Duodenal mucosa (tissue), 2 donors: ENCODE measurements around the gene MOB4.

Experiments used
- H3K27ac ChIP-seq: one replicate; pipeline ENCODE4 v1.7.0; 2013; ENCODE audit warnings: low read depth, low read length
- H3K27me3 ChIP-seq, 2 donors: one replicate each; pipeline ENCODE4 v1.7.0; 2013; ENCODE audit warnings: low read length in 2 of 2, control low read depth in 1 of 2; ENCODE audit not compliant: insufficient read depth in 2 of 2, control insufficient read depth in 1 of 2
- H3K36me3 ChIP-seq, 2 donors: one replicate each; pipeline ENCODE4 v1.7.0; 2013; ENCODE audit warnings: low read length in 2 of 2, control low read depth in 1 of 2; ENCODE audit not compliant: insufficient read depth in 2 of 2, control insufficient read depth in 1 of 2
- H3K4me1 ChIP-seq, 2 donors: one replicate each; pipeline ENCODE4 v1.7.0; 2013; ENCODE audit warnings: low read length in 2 of 2, control low read depth in 1 of 2; ENCODE audit not compliant: insufficient read depth in 2 of 2, control insufficient read depth in 1 of 2
- H3K4me3 ChIP-seq, 2 donors: one replicate each; pipeline ENCODE4 v1.7.0; 2013; ENCODE audit warnings: low read length in 2 of 2, low read depth in 1 of 2
- H3K9ac ChIP-seq, 2 donors: one replicate each; pipeline ENCODE4 v1.7.0; 2013; ENCODE audit warnings: low read length in 2 of 2, low read depth in 1 of 2
- H3K9me3 ChIP-seq, 2 donors: one replicate each; pipeline ENCODE4 v1.7.0; 2013; ENCODE audit warnings: low read length in 2 of 2, control low read depth in 1 of 2; ENCODE audit not compliant: control insufficient read depth in 1 of 2

The MOB4 gene

DNA sequence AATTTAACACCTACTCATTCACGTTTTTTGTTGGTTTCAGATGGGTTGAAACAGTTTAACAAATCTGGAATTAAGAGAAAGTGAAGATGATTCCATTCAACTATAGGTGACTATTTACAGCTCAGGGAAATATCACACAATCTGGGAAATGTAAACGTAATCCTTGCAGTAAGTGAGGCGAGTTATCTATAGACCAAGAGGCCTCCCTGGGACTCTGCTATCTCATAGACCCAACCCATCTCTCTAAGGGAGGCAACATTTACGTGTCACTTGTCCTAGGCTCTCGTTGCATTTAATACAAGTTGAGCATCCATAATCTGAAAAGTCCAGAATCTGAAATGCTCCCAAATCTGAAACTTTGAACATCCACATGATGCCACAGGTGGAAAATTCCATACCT, 2.0 kb upstream of the MOB4 start:
- H3K9ac ChIP-seq: no peak overlapping the region
- H3K4me3 ChIP-seq: no peak overlapping the region
- H3K27me3 ChIP-seq: no peaks in the 10 kb centered on the region
- H3K9me3 ChIP-seq: no peaks in the 10 kb centered on the region
- H3K4me1 ChIP-seq: peaks cover 14 to 19% of the 10 kb centered on the region in 2 donors
- peaks cover 0 to 2% of the 10 kb centered on the region in 2 donors for H3K36me3 ChIP-seq
- no peak overlapping the region for H3K27ac ChIP-seq

GRCh38 chr2:197514754-197515153, 1.1 kb upstream of the MOB4 start:
- H3K9ac ChIP-seq: peak overlapping the region; percentile 97 to 98
- H3K27ac ChIP-seq: peak overlapping the region; percentile 92
- peaks cover 14 to 19% of the 10 kb centered on the region in 2 donors for H3K4me1 ChIP-seq
- peak overlapping the region; percentile 92 to 99 for H3K4me3 ChIP-seq
- no peaks in the 10 kb centered on the region for H3K27me3 ChIP-seq
- no peaks in the 10 kb centered on the region for H3K36me3 ChIP-seq
- no peaks in the 10 kb centered on the region for H3K9me3 ChIP-seq

- no peaks in the 10 kb centered on the region for H3K9me3 ChIP-seq
- H3K4me3 ChIP-seq: peak overlapping the region; percentile 92 to 99
- H3K27me3 ChIP-seq: no peaks in the 10 kb centered on the region
- H3K27ac ChIP-seq: peak overlapping the region; percentile 92
- H3K4me1 ChIP-seq: peaks cover 14 to 19% of the 10 kb centered on the region in 2 donors
- H3K36me3 ChIP-seq: peaks cover 0 to under 1% of the 10 kb centered on the region in 2 donors
- H3K9ac ChIP-seq: peak overlapping the region; percentile 97 to 98
Measured at GRCh38 chr2:197515315-197515738, 539 bp upstream of the MOB4 start.

GRCh38 chr2:197516393-197516761, 511 bp downstream of the MOB4 start:
- peak overlapping the region; percentile 92 to 99 for H3K4me3 ChIP-seq
- peaks cover 0 to 3% of the 10 kb centered on the region in 2 donors for H3K36me3 ChIP-seq
- H3K9me3 ChIP-seq: no peaks in the 10 kb centered on the region
- H3K27ac ChIP-seq: peak overlapping the region; percentile 92
- H3K27me3 ChIP-seq: no peaks in the 10 kb centered on the region
- peaks cover 14 to 19% of the 10 kb centered on the region in 2 donors for H3K4me1 ChIP-seq
- peak overlapping the region; percentile 97 to 98 for H3K9ac ChIP-seq

DNA sequence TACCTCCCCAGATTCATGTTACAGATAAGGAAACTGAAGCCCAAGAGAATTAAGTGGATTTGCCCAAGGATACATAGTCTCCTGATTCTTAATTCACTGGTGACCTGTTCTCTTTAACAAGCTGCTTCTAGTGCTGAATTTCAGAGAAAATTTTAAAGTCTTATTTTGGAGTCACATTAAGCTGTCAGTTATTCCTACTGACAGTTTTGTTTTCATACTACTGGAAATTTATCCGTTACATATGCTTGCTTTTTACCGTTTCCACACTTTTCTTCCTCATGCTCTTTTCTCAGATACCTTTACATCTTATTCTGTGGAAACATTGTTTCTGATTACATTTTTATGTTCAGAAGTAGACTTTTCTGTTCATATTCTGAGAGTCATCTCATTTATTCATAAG, 1.3 kb downstream of the MOB4 start:
- H3K36me3 ChIP-seq: peaks cover 0 to 3% of the 10 kb centered on the region in 2 donors
- peak overlapping the region; percentile 92 to 99 for H3K4me3 ChIP-seq
- no peak overlapping the region for H3K27ac ChIP-seq
- H3K4me1 ChIP-seq: peaks cover 14 to 19% of the 10 kb centered on the region in 2 donors
- H3K9ac ChIP-seq: peak overlapping the region; percentile 97 to 98
- H3K9me3 ChIP-seq: no peaks in the 10 kb centered on the region
- H3K27me3 ChIP-seq: no peaks in the 10 kb centered on the region

GRCh38 chr2:197538412-197538811, 22.5 kb downstream of the MOB4 start:
- no peaks in the 10 kb centered on the region for H3K27me3 ChIP-seq
- peaks cover 0 to 7% of the 10 kb centered on the region in 2 donors for H3K4me1 ChIP-seq
- peaks cover 13 to 54% of the 10 kb centered on the region in 2 donors for H3K36me3 ChIP-seq
- H3K4me3 ChIP-seq: no peak overlapping the region
- H3K27ac ChIP-seq: no peak overlapping the region
- no peak overlapping the region for H3K9ac ChIP-seq
- no peaks in the 10 kb centered on the region for H3K9me3 ChIP-seq

GRCh38 chr2:197539734-197540133, 23.9 kb downstream of the MOB4 start:
- no peak overlapping the region for H3K27ac ChIP-seq
- H3K36me3 ChIP-seq: peaks cover 13 to 63% of the 10 kb centered on the region in 2 donors

DNA sequence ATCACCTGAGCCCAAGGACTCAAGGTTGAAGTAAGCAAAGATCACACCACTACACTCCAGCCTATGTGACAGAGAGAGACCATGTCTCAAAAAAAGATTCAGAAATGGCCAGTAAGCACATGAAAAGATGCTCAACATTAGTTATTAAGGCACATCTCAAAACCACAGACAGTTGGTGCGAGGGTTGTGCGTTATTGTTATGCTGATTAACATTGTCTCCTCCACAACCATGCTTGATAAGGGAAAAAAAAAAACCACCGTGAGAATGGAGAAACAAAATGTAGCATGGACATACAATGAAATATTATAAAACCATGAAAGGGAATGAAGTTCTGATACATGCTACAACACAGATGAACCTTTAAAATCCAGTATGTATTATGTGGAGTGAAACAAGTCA, 27.3 kb downstream of the MOB4 start:
- Histone ChIP-seq H3K4me3 (no peak overlapping the region), H3K27ac (no peak overlapping the region), H3K4me1 (peaks cover 0 to 6% of the 10 kb centered on the region in 2 donors), H3K27me3 (no peaks in the 10 kb centered on the region), H3K9ac (no peak overlapping the region), H3K9me3 (no peaks in the 10 kb centered on the region), H3K36me3 (peaks cover 14 to 56% of the 10 kb centered on the region in 2 donors)

More at GRCh38 chr2:197539734-197540133, 23.9 kb downstream of the MOB4 start:
- no peak overlapping the region for H3K9ac ChIP-seq
- peaks cover 0 to 7% of the 10 kb centered on the region in 2 donors for H3K4me1 ChIP-seq
- H3K4me3 ChIP-seq: no peak overlapping the region
- H3K27me3 ChIP-seq: no peaks in the 10 kb centered on the region
- no peaks in the 10 kb centered on the region for H3K9me3 ChIP-seq

DNA sequence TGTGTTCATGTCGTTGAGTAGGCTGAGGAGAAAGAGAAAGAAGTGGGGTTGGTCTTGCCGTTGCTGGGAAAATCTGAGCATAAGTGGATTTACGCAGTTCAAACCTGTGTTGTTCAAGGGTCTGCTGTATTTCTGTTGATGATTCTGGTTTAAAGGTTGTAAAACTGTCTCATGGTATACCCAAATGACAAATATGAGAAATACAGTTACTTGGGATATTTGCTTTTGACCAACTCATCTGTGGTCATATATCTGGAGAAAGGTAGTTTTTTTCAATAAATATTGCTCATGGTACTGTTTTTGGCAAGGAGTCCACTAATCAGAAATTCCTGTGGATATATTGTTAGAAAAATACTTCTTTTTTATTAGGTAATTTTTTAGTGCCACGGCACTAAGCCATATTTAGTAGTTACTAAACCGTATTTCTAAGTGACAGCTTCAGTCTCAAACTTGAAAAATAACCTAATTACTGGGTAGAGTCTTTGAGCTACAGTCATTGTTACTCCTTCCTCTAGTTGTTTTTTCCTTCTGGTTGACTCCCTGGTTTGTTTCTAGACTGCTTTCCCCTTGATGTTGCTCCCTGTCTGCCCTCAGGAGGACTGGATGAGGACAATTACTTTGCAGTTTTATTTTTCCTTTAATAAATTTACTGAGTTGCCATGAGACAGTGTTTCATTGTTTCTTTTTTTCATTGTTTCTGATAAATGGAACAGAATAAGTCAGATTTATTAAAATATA, 31.5 kb downstream of the MOB4 start:
- Histone ChIP-seq H3K27ac (no peak overlapping the region), H3K9ac (no peak overlapping the region), H3K27me3 (no peaks in the 10 kb centered on the region), H3K9me3 (no peaks in the 10 kb centered on the region), H3K4me1 (no peaks in the 10 kb centered on the region), H3K4me3 (no peak overlapping the region), H3K36me3 (peaks cover 8 to 55% of the 10 kb centered on the region in 2 donors)

- H3K27ac ChIP-seq: no peak overlapping the region
- no peaks in the 10 kb centered on the region for H3K27me3 ChIP-seq
- no peaks in the 10 kb centered on the region for H3K4me1 ChIP-seq
- no peak overlapping the region for H3K9ac ChIP-seq
- H3K36me3 ChIP-seq: peaks cover 8 to 46% of the 10 kb centered on the region in 2 donors
- H3K4me3 ChIP-seq: no peak overlapping the region
- H3K9me3 ChIP-seq: no peaks in the 10 kb centered on the region
Measured at GRCh38 chr2:197548582-197548981, 32.7 kb downstream of the MOB4 start.
